ENCODE data around the gene SPIB. TPM values are rescaled to one million over a fixed set of nuclear protein-coding genes. Genes with fewer than 3 reads are reported as not detected.
A peak's percentile ranks its signal among the peaks of the same experiment; 100 is the strongest.

The SPIB gene
- total and polyA plus RNA-seq, 2 experiments from 2014 or later: 12.6 to 17.5 TPM

GRCh38 chr19:50457300-50457699 lies 38.6 kb downstream of the SPIB start (continued):
- TF ChIP-seq EZH2 (IDR thresholded peaks at IDR 0.05; ENCODE audit: low read depth, unreplicated experiment) (no peak), ZNF114 (CRISPR knock-in tag; IDR thresholded peaks at IDR 0.05) (no peak)

GRCh38 chr19:50458396-50459066 lies 39.8 kb downstream of the SPIB start:
- DNase-seq (ENCODE audit: low spot score): peak; percentile 30
- H2AFZ ChIP-seq: 0 out of 2 replicates have a peak overlapping the region, but pooled peaks have one; percentile 38
- Mint-ChIP-seq H3K27me3 (ENCODE audit: insufficient read depth, low read depth, poor library complexity) (peaks cover 11% of the 10 kb centered on the region), H3K27ac (no peak overlapping the region), H3K4me3 (no peak overlapping the region), H3K36me3 (ENCODE audit: low read depth) (peaks cover 38% of the 10 kb centered on the region), H3K4me1 (no peaks in the 10 kb centered on the region), H3K9me3 (peaks cover 84% of the 10 kb centered on the region)
- no peaks in the 10 kb centered on the region for H3F3A ChIP-seq (replicated peaks; ENCODE audit: low read depth)
- no peaks in the 10 kb centered on the region for H3K79me2 ChIP-seq (replicated peaks; ENCODE audit: insufficient read depth)
- 0 out of 2 replicates have a peak, but pooled peaks cover 3% of the 10 kb centered on the region for H3K9me2 ChIP-seq (ENCODE audit: insufficient read depth)
- ATAC-seq: no peak
- H3K36me3 ChIP-seq (ENCODE audit: insufficient read depth): no peaks in the 10 kb centered on the region
- no peak overlapping the region for H3K4me3 ChIP-seq
- H3K4me1 ChIP-seq (ENCODE audit: insufficient read depth): no peaks in the 10 kb centered on the region
- H3K4me2 ChIP-seq: no peak overlapping the region
- H3K27ac ChIP-seq (ENCODE audit: low read depth): no peak overlapping the region
- no peaks in the 10 kb centered on the region for H3K27me3 ChIP-seq (ENCODE audit: insufficient read depth)
- H4K20me1 ChIP-seq (replicated peaks; ENCODE audit: insufficient read depth): no peaks in the 10 kb centered on the region
- TF ChIP-seq CTCF (conservative IDR thresholded peaks at IDR 0.05; ENCODE audit: low read depth in 2 of 2): no peak
- TF ChIP-seq, protein P1, sequence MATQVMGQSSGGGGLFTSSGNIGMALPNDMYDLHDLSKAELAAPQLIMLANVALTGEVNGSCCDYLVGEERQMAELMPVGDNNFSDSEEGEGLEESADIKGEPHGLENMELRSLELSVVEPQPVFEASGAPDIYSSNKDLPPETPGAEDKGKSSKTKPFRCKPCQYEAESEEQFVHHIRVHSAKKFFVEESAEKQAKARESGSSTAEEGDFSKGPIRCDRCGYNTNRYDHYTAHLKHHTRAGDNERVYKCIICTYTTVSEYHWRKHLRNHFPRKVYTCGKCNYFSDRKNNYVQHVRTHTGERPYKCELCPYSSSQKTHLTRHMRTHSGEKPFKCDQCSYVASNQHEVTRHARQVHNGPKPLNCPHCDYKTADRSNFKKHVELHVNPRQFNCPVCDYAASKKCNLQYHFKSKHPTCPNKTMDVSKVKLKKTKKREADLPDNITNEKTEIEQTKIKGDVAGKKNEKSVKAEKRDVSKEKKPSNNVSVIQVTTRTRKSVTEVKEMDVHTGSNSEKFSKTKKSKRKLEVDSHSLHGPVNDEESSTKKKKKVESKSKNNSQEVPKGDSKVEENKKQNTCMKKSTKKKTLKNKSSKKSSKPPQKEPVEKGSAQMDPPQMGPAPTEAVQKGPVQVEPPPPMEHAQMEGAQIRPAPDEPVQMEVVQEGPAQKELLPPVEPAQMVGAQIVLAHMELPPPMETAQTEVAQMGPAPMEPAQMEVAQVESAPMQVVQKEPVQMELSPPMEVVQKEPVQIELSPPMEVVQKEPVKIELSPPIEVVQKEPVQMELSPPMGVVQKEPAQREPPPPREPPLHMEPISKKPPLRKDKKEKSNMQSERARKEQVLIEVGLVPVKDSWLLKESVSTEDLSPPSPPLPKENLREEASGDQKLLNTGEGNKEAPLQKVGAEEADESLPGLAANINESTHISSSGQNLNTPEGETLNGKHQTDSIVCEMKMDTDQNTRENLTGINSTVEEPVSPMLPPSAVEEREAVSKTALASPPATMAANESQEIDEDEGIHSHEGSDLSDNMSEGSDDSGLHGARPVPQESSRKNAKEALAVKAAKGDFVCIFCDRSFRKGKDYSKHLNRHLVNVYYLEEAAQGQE (IDR thresholded peaks at IDR 0.05; ENCODE audit: unreplicated experiment): no peak
- TF ChIP-seq EZH2 (IDR thresholded peaks at IDR 0.05; ENCODE audit: low read depth, unreplicated experiment): no peak
- no peak for TF ChIP-seq ZNF331 (CRISPR knock-in tag; IDR thresholded peaks at IDR 0.05; ENCODE audit: low read depth)
- TF ChIP-seq, protein P2, sequence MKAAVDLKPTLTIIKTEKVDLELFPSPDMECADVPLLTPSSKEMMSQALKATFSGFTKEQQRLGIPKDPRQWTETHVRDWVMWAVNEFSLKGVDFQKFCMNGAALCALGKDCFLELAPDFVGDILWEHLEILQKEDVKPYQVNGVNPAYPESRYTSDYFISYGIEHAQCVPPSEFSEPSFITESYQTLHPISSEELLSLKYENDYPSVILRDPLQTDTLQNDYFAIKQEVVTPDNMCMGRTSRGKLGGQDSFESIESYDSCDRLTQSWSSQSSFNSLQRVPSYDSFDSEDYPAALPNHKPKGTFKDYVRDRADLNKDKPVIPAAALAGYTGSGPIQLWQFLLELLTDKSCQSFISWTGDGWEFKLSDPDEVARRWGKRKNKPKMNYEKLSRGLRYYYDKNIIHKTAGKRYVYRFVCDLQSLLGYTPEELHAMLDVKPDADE (IDR thresholded peaks at IDR 0.05): no peak
- TF ChIP-seq ZNF114 (CRISPR knock-in tag; IDR thresholded peaks at IDR 0.05): no peak
- no peak for TF ChIP-seq CREB1 (CRISPR knock-in tag; IDR thresholded peaks at IDR 0.05; ENCODE audit: low read depth)
- no peak for TF ChIP-seq POLR2AphosphoS5 (IDR thresholded peaks at IDR 0.05; ENCODE audit: low read depth)
- TF ChIP-seq, protein P3, sequence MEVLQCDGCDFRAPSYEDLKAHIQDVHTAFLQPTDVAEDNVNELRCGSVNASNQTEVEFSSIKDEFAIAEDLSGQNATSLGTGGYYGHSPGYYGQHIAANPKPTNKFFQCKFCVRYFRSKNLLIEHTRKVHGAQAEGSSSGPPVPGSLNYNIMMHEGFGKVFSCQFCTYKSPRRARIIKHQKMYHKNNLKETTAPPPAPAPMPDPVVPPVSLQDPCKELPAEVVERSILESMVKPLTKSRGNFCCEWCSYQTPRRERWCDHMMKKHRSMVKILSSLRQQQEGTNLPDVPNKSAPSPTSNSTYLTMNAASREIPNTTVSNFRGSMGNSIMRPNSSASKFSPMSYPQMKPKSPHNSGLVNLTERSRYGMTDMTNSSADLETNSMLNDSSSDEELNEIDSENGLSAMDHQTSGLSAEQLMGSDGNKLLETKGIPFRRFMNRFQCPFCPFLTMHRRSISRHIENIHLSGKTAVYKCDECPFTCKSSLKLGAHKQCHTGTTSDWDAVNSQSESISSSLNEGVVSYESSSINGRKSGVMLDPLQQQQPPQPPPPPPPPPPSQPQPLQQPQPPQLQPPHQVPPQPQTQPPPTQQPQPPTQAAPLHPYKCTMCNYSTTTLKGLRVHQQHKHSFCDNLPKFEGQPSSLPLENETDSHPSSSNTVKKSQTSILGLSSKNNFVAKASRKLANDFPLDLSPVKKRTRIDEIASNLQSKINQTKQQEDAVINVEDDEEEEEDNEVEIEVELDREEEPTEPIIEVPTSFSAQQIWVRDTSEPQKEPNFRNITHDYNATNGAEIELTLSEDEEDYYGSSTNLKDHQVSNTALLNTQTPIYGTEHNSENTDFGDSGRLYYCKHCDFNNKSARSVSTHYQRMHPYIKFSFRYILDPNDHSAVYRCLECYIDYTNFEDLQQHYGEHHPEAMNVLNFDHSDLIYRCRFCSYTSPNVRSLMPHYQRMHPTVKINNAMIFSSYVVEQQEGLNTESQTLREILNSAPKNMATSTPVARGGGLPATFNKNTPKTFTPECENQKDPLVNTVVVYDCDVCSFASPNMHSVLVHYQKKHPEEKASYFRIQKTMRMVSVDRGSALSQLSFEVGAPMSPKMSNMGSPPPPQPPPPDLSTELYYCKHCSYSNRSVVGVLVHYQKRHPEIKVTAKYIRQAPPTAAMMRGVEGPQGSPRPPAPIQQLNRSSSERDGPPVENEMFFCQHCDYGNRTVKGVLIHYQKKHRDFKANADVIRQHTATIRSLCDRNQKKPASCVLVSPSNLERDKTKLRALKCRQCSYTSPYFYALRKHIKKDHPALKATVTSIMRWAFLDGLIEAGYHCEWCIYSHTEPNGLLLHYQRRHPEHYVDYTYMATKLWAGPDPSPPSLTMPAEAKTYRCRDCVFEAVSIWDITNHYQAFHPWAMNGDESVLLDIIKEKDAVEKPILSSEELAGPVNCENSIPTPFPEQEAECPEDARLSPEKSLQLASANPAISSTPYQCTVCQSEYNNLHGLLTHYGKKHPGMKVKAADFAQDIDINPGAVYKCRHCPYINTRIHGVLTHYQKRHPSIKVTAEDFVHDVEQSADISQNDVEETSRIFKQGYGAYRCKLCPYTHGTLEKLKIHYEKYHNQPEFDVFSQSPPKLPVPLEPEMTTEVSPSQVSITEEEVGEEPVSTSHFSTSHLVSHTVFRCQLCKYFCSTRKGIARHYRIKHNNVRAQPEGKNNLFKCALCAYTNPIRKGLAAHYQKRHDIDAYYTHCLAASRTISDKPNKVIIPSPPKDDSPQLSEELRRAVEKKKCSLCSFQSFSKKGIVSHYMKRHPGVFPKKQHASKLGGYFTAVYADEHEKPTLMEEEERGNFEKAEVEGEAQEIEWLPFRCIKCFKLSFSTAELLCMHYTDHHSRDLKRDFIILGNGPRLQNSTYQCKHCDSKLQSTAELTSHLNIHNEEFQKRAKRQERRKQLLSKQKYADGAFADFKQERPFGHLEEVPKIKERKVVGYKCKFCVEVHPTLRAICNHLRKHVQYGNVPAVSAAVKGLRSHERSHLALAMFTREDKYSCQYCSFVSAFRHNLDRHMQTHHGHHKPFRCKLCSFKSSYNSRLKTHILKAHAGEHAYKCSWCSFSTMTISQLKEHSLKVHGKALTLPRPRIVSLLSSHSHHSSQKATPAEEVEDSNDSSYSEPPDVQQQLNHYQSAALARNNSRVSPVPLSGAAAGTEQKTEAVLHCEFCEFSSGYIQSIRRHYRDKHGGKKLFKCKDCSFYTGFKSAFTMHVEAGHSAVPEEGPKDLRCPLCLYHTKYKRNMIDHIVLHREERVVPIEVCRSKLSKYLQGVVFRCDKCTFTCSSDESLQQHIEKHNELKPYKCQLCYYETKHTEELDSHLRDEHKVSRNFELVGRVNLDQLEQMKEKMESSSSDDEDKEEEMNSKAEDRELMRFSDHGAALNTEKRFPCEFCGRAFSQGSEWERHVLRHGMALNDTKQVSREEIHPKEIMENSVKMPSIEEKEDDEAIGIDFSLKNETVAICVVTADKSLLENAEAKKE (CRISPR knock-in tag; IDR thresholded peaks at IDR 0.05): no peak
- TF ChIP-seq EZH2phosphoT487 (IDR thresholded peaks at IDR 0.05; ENCODE audit: unreplicated experiment): no peak
- no peak for TF ChIP-seq NANOG (IDR thresholded peaks at IDR 0.05; ENCODE audit: borderline replicate concordance)
- TF ChIP-seq STAT1 (IDR thresholded peaks at IDR 0.05; ENCODE audit: unreplicated experiment): no peak
